ENCODE results near the gene GDI1. TPM values are rescaled to one million over a fixed set of nuclear protein-coding genes. Genes with fewer than 3 reads are reported as not detected.

Gene GDI1
- total RNA-seq, 2 donors from 2014 or later: 143 to 179 TPM

- no peak within 1 kb of the TSS for H3K27ac ChIP-seq (ENCODE audit: low read depth, low read length)
- H3K4me1 ChIP-seq (ENCODE audit: control insufficient read depth, insufficient read depth, low read length): no peaks in the 10 kb centered on the region
- Mint-ChIP-seq H3K4me1 (no peaks in the 10 kb centered on the region), H3K27ac (no peak within 1 kb of the TSS), H3K36me3 (ENCODE audit: low read depth) (peaks cover 6% of the 10 kb centered on the region), H3K27me3 (ENCODE audit: insufficient read depth) (no peaks in the 10 kb centered on the region), H3K9me3 (peaks cover 78% of the 10 kb centered on the region), H3K4me3 (peak within 1 kb of the TSS; percentile 61)
- H3K9ac ChIP-seq (ENCODE audit: extremely low read depth, low read length, poor library complexity, severe bottlenecking): no peak within 1 kb of the TSS
- H3K4me3 ChIP-seq (ENCODE audit: low read length): peak within 1 kb of the TSS; percentile 72
- H3K36me3 ChIP-seq (ENCODE audit: control insufficient read depth, insufficient read depth, low read length): peaks cover 4% of the 10 kb centered on the region
- 4% methylated on average over 65 of the region's 95 CpGs; no CpG with 5 or more reads in 1 of the 2 experiments for WGBS, 2 experiments (ENCODE audit: insufficient coverage in 1 of 2, insufficient read length in 1 of 2)
- DNase-seq: peak; percentile 75
- no peaks in the 10 kb centered on the region for H3K9me3 ChIP-seq (ENCODE audit: control insufficient read depth, low read length)
- TF ChIP-seq CTCF (conservative IDR thresholded peaks at IDR 0.05): no peak
- H3K27me3 ChIP-seq (ENCODE audit: control insufficient read depth, insufficient read depth, low read length, poor library complexity, severe bottlenecking): no peaks in the 10 kb centered on the region
Measured at GRCh38 chrX:154486396-154487207, 49.6 kb downstream of the GDI1 start, which contains the start of gene UBL4A. Gene UBL4A (minus strand): TSS chrX:154486615. CDS start chrX:154486584, 31 bp downstream.

GRCh38 chrX:154487518-154488290 is 50.8 kb downstream of the GDI1 start:
- no peaks in the 10 kb centered on the region for H3K4me1 Mint-ChIP-seq
- no peaks in the 10 kb centered on the region for H3K9me3 ChIP-seq (ENCODE audit: control insufficient read depth, low read length)
- H3K4me1 ChIP-seq (ENCODE audit: control insufficient read depth, insufficient read depth, low read length): no peaks in the 10 kb centered on the region
- no peaks in the 10 kb centered on the region for H3K27me3 ChIP-seq (ENCODE audit: control insufficient read depth, insufficient read depth, low read length, poor library complexity, severe bottlenecking)
- H3K4me3 Mint-ChIP-seq: peak overlapping the region; percentile 61
- H3K36me3 Mint-ChIP-seq (ENCODE audit: low read depth): peaks cover 6% of the 10 kb centered on the region
- no peak for DNase-seq
- no peak overlapping the region for H3K9ac ChIP-seq (ENCODE audit: extremely low read depth, low read length, poor library complexity, severe bottlenecking)
- H3K27me3 Mint-ChIP-seq (ENCODE audit: insufficient read depth): no peaks in the 10 kb centered on the region
- WGBS, 2 experiments (ENCODE audit: insufficient coverage in 1 of 2, insufficient read length in 1 of 2): 96 to 98% methylated on average over 9 to 28 of the region's 28 CpGs
- no peak overlapping the region for H3K4me3 ChIP-seq (ENCODE audit: low read length)
- H3K36me3 ChIP-seq (ENCODE audit: control insufficient read depth, insufficient read depth, low read length): peaks cover 4% of the 10 kb centered on the region
- H3K27ac Mint-ChIP-seq: no peak overlapping the region
- H3K9me3 Mint-ChIP-seq: peaks cover 69% of the 10 kb centered on the region
- TF ChIP-seq CTCF (conservative IDR thresholded peaks at IDR 0.05): no peak
- no peak overlapping the region for H3K27ac ChIP-seq (ENCODE audit: low read depth, low read length)

- no peaks in the 10 kb centered on the region for H3K4me1 ChIP-seq (ENCODE audit: control insufficient read depth, insufficient read depth, low read length)
- no peak overlapping the region for H3K27ac ChIP-seq (ENCODE audit: low read depth, low read length)
- Mint-ChIP-seq H3K4me1 (no peaks in the 10 kb centered on the region), H3K4me3 (no peak overlapping the region), H3K27me3 (ENCODE audit: insufficient read depth) (peaks cover 1% of the 10 kb centered on the region), H3K36me3 (ENCODE audit: low read depth) (peaks cover 6% of the 10 kb centered on the region), H3K27ac (no peak overlapping the region), H3K9me3 (peaks cover 68% of the 10 kb centered on the region)
- no peak for TF ChIP-seq CTCF (conservative IDR thresholded peaks at IDR 0.05)
- H3K27me3 ChIP-seq (ENCODE audit: control insufficient read depth, insufficient read depth, low read length, poor library complexity, severe bottlenecking): no peaks in the 10 kb centered on the region
- H3K9me3 ChIP-seq (ENCODE audit: control insufficient read depth, low read length): no peaks in the 10 kb centered on the region
- H3K4me3 ChIP-seq (ENCODE audit: low read length): no peak overlapping the region
- no peak for DNase-seq
- peaks cover 4% of the 10 kb centered on the region for H3K36me3 ChIP-seq (ENCODE audit: control insufficient read depth, insufficient read depth, low read length)
- no peak overlapping the region for H3K9ac ChIP-seq (ENCODE audit: extremely low read depth, low read length, poor library complexity, severe bottlenecking)
- 93 to 94% methylated on average over 3 to 20 of the region's 20 CpGs for WGBS, 2 experiments (ENCODE audit: insufficient coverage in 1 of 2, insufficient read length in 1 of 2)
Measured at GRCh38 chrX:154488336-154489075, 51.6 kb downstream of the GDI1 start.
